ENCODE results near the gene RNASE12. TPM values are rescaled to one million over a fixed set of nuclear protein-coding genes. Genes with fewer than 3 reads are reported as not detected.

RNASE12 gene
- polyA plus RNA-seq, 1 donor from 2014 or later: not detected

DNA sequence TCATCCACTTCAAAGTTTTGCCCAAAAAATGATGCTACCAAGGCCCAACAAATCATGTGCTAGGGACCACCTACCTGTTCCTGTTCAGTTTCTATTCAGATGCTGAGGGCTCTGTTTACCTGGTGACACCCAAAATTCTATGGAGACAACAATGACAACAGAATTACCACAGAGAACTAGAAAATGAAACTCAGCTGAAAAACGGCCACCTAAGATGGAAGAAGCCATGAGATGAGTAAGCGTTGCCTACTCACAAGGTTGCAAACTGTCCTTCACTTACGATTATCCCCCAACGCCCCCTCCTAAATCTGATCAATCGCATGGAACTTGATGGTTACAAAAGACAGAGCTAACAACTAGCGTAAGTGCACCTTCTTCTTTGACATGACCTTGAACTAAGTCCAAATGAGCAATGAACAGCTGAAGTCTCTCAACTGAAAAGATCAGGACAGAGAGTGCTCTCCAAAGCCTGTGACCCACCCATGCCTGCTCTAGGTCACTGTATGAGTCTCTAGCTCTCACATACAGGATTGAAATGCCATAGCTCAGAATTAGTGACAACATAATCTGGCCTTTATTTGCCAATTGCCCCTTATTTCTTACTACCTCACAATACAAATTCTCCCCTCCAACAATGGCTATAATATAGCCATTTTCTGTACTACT is 3.6 kb downstream of the RNASE12 start, which contains the start of gene RNASE11:
TSS of gene RNASE11 (minus strand) at position 513 of the 666 bp plus-strand sequence.
- TF ChIP-seq CTCF (IDR thresholded peaks at IDR 0.05; ENCODE audit: poor library complexity, severe bottlenecking) (no peak), REST (IDR thresholded peaks at IDR 0.05; ENCODE audit: borderline replicate concordance) (no peak), TAF1 (IDR thresholded peaks at IDR 0.05; ENCODE audit: low read depth) (no peak), SMC3 (conservative IDR thresholded peaks at IDR 0.05; ENCODE audit: poor library complexity) (no peak), MXI1 (conservative IDR thresholded peaks at IDR 0.05; ENCODE audit: poor library complexity, severe bottlenecking) (no peak), POLR2AphosphoS5 (IDR thresholded peaks at IDR 0.05) (no peak), EZH2 (IDR thresholded peaks at IDR 0.05; ENCODE audit: borderline replicate concordance, insufficient read depth, low read length, poor library complexity, severe bottlenecking) (no peak), EP300 (conservative IDR thresholded peaks at IDR 0.05; ENCODE audit: poor library complexity, severe bottlenecking) (no peak), RAD21 (conservative IDR thresholded peaks at IDR 0.05) (no peak)
- Histone ChIP-seq H4K20me1 (ENCODE audit: insufficient read depth) (no peaks in the 10 kb centered on the region), H3K27me3 (ENCODE audit: insufficient read depth, low read depth, low read length) (no peaks in the 10 kb centered on the region), H3K9me3 (ENCODE audit: low read length) (no peaks in the 10 kb centered on the region), H3K4me3 (ENCODE audit: low read length) (no peak within 1 kb of the TSS), H2AFZ (ENCODE audit: low read depth, low read length) (no peak within 1 kb of the TSS), H3K9ac (ENCODE audit: low read length) (no peak within 1 kb of the TSS), H3K27ac (ENCODE audit: low read length) (no peak within 1 kb of the TSS), H3K79me2 (replicated peaks; ENCODE audit: insufficient read depth, low read length) (no peaks in the 10 kb centered on the region), H3F3A (ENCODE audit: insufficient read depth, low read length, poor library complexity, severe bottlenecking) (no peaks in the 10 kb centered on the region), H3K36me3 (ENCODE audit: insufficient read depth, low read length) (no peaks in the 10 kb centered on the region), H3K4me2 (ENCODE audit: low read length) (no peak within 1 kb of the TSS), H3K9me2 (ENCODE audit: insufficient read depth, low read length) (no peaks in the 10 kb centered on the region)

DNA sequence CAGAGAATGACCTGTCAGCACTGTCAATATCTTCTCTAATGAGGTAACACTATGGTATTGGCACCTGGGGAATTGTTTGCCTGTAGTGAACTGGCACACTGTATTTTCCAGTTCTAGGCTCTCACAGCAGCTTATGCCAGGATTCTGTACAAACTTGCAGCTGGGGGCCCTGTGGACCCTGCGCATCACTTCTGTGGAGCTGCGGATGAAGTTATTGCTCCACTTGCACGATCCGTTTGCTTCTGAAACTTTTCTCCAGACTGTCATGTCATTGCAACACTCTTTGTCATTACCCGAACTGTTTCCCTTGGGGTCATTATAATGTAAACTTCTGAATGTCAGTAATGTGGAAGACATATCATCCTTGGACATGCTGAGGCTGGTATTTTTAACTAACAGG is 7.3 kb downstream of the RNASE12 start:
- TF ChIP-seq EP300 (conservative IDR thresholded peaks at IDR 0.05; ENCODE audit: poor library complexity, severe bottlenecking) (no peak), EZH2 (IDR thresholded peaks at IDR 0.05; ENCODE audit: borderline replicate concordance, insufficient read depth, low read length, poor library complexity, severe bottlenecking) (no peak), RAD21 (conservative IDR thresholded peaks at IDR 0.05) (no peak), TAF1 (IDR thresholded peaks at IDR 0.05; ENCODE audit: low read depth) (no peak), CTCF (IDR thresholded peaks at IDR 0.05; ENCODE audit: poor library complexity, severe bottlenecking) (no peak), MXI1 (conservative IDR thresholded peaks at IDR 0.05; ENCODE audit: poor library complexity, severe bottlenecking) (no peak), POLR2AphosphoS5 (IDR thresholded peaks at IDR 0.05) (no peak), SMC3 (conservative IDR thresholded peaks at IDR 0.05; ENCODE audit: poor library complexity) (no peak), REST (IDR thresholded peaks at IDR 0.05; ENCODE audit: borderline replicate concordance) (no peak)
- Histone ChIP-seq H3K4me2 (ENCODE audit: low read length) (no peak overlapping the region), H3K79me2 (replicated peaks; ENCODE audit: insufficient read depth, low read length) (no peaks in the 10 kb centered on the region), H3K27me3 (ENCODE audit: insufficient read depth, low read depth, low read length) (no peaks in the 10 kb centered on the region), H3K9me2 (ENCODE audit: insufficient read depth, low read length) (no peaks in the 10 kb centered on the region), H3K27ac (ENCODE audit: low read length) (no peak overlapping the region), H3K4me3 (ENCODE audit: low read length) (no peak overlapping the region), H4K20me1 (ENCODE audit: insufficient read depth) (no peaks in the 10 kb centered on the region), H2AFZ (ENCODE audit: low read depth, low read length) (no peak overlapping the region), H3K9ac (ENCODE audit: low read length) (no peak overlapping the region), H3K9me3 (ENCODE audit: low read length) (no peaks in the 10 kb centered on the region), H3K36me3 (ENCODE audit: insufficient read depth, low read length) (no peaks in the 10 kb centered on the region), H3F3A (ENCODE audit: insufficient read depth, low read length, poor library complexity, severe bottlenecking) (no peaks in the 10 kb centered on the region)
